ENCODE results near the gene WNT11. TPM values are rescaled to one million over a fixed set of nuclear protein-coding genes. Genes with fewer than 3 reads are reported as not detected.

WNT11 gene
- total RNA-seq, 2 donors from 2014 or later = 0.53 to 0.62 TPM

DNA sequence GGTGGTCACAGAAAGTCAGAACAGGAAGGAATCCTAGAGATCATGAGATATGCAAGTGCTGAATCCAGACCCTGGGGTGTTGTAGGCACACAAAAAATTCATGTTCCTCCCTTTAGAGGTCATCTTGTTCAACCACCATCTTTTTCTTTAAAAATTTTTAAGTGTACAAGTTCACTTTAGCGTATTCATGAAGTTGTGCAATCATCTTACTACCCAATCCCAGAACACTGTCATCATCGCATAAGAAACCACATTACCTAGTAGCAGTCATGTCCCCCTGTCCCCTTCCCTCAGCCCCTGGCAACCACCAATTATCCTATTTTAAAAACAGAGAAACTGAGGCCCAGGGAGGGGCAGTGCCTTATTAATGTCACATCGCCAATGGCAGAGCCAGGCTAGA is 20.3 kb upstream of the WNT11 start:
- no peaks in the 10 kb centered on the region for H3K27me3 ChIP-seq (ENCODE audit: control insufficient read depth, insufficient read depth, low read length, poor library complexity, severe bottlenecking)
- no peak for TF ChIP-seq CTCF (conservative IDR thresholded peaks at IDR 0.05)
- H3K36me3 ChIP-seq (ENCODE audit: control insufficient read depth, insufficient read depth, low read length) = no peaks in the 10 kb centered on the region
- Mint-ChIP-seq H3K4me3 (no peak overlapping the region), H3K27ac (no peak overlapping the region), H3K4me1 (no peaks in the 10 kb centered on the region), H3K27me3 (ENCODE audit: insufficient read depth) (peaks cover 22% of the 10 kb centered on the region), H3K9me3 (no peaks in the 10 kb centered on the region), H3K36me3 (ENCODE audit: low read depth) (no peaks in the 10 kb centered on the region)
- DNase-seq = no peak
- H3K27ac ChIP-seq (ENCODE audit: low read depth, low read length) = no peak overlapping the region
- WGBS, 2 experiments (ENCODE audit: insufficient coverage in 1 of 2, insufficient read length in 1 of 2) = 93 to 100% methylated on average over 2 to 3 of the region's 3 CpGs
- H3K9ac ChIP-seq (ENCODE audit: extremely low read depth, low read length, poor library complexity, severe bottlenecking) = no peak overlapping the region
- no peak overlapping the region for H3K4me3 ChIP-seq (ENCODE audit: low read length)
- H3K9me3 ChIP-seq (ENCODE audit: control insufficient read depth, low read length) = no peaks in the 10 kb centered on the region
- H3K4me1 ChIP-seq (ENCODE audit: control insufficient read depth, insufficient read depth, low read length) = no peaks in the 10 kb centered on the region

DNA sequence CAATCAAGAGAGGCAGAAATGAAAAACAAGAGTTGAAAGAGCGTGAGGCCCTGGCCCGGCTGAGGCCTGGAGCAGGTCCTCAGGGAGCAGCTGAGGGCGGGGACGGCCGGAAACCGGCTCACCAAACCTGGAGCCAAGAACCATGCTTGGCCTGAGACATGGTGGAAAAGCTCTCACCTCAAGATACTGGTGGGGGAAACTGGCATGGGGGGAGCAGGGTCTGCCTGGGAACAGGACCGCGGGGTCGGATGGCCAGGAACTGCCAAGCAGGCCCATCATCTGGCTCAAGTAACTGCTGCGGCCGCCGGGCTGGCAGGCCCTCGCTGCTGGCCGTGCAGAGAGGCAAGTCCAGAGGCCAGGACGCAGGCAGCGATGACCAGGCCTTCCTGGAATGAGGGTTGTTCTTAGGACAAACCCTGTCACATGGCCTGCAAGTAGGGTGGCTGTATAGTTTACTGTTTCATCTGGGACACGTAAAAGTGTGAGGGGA is 18.9 kb upstream of the WNT11 start:
- Histone ChIP-seq H3K9me3 (ENCODE audit: control insufficient read depth, low read length) (no peaks in the 10 kb centered on the region), H3K27me3 (ENCODE audit: control insufficient read depth, insufficient read depth, low read length, poor library complexity, severe bottlenecking) (no peaks in the 10 kb centered on the region), H3K4me3 (ENCODE audit: low read length) (no peak overlapping the region), H3K36me3 (ENCODE audit: control insufficient read depth, insufficient read depth, low read length) (no peaks in the 10 kb centered on the region), H3K4me1 (ENCODE audit: control insufficient read depth, insufficient read depth, low read length) (no peaks in the 10 kb centered on the region), H3K9ac (ENCODE audit: extremely low read depth, low read length, poor library complexity, severe bottlenecking) (no peak overlapping the region), H3K27ac (ENCODE audit: low read depth, low read length) (no peak overlapping the region)
- H3K4me1 Mint-ChIP-seq = no peaks in the 10 kb centered on the region
- peaks cover 22% of the 10 kb centered on the region for H3K27me3 Mint-ChIP-seq (ENCODE audit: insufficient read depth)
- H3K4me3 Mint-ChIP-seq = no peak overlapping the region
- 93 to 96% methylated on average over 17 of the region's 17 CpGs for WGBS, 2 experiments (ENCODE audit: insufficient coverage in 1 of 2, insufficient read length in 1 of 2)
- no peak for TF ChIP-seq CTCF (conservative IDR thresholded peaks at IDR 0.05)
- no peak for DNase-seq
- no peaks in the 10 kb centered on the region for H3K36me3 Mint-ChIP-seq (ENCODE audit: low read depth)
- H3K27ac Mint-ChIP-seq = no peak overlapping the region
- H3K9me3 Mint-ChIP-seq = no peaks in the 10 kb centered on the region

GRCh38 chr11:76224461-76225121 is 18.3 kb upstream of the WNT11 start:
- H3K4me1 Mint-ChIP-seq = no peaks in the 10 kb centered on the region
- no peak for DNase-seq
- Histone ChIP-seq H3K27ac (ENCODE audit: low read depth, low read length) (no peak overlapping the region), H3K4me1 (ENCODE audit: control insufficient read depth, insufficient read depth, low read length) (no peaks in the 10 kb centered on the region), H3K9ac (ENCODE audit: extremely low read depth, low read length, poor library complexity, severe bottlenecking) (no peak overlapping the region), H3K36me3 (ENCODE audit: control insufficient read depth, insufficient read depth, low read length) (no peaks in the 10 kb centered on the region), H3K4me3 (ENCODE audit: low read length) (no peak overlapping the region), H3K9me3 (ENCODE audit: control insufficient read depth, low read length) (no peaks in the 10 kb centered on the region), H3K27me3 (ENCODE audit: control insufficient read depth, insufficient read depth, low read length, poor library complexity, severe bottlenecking) (no peaks in the 10 kb centered on the region)
- 81 to 95% methylated on average over 4 to 10 of the region's 10 CpGs for WGBS, 2 experiments (ENCODE audit: insufficient coverage in 1 of 2, insufficient read length in 1 of 2)
- H3K36me3 Mint-ChIP-seq (ENCODE audit: low read depth) = no peaks in the 10 kb centered on the region
- no peak overlapping the region for H3K4me3 Mint-ChIP-seq
- H3K9me3 Mint-ChIP-seq = no peaks in the 10 kb centered on the region
- no peak for TF ChIP-seq CTCF (conservative IDR thresholded peaks at IDR 0.05)
- peaks cover 26% of the 10 kb centered on the region for H3K27me3 Mint-ChIP-seq (ENCODE audit: insufficient read depth)
- no peak overlapping the region for H3K27ac Mint-ChIP-seq

Measured in endodermal cell (in vitro differentiated cells).